22Rv1 (cell line): Measurements from ENCODE around the gene TSPOAP1.

Experiments
- CTCF ChIP-seq: fragments of 450-650 bp; IDR thresholded peaks from 2 replicates; pipeline ENCODE4 v1.5.1; 2017; ENCODE audit warnings: mild to moderate bottlenecking
- ZFX ChIP-seq: fragments of 450-650 bp; IDR thresholded peaks from 2 replicates; pipeline ENCODE4 v1.6.1; 2017; ENCODE audit warnings: antibody characterized with exemption, borderline replicate concordance

GRCh38 chr17:58270476-58271215 is 57.9 kb downstream of the TSPOAP1 start:
- TF ChIP-seq CTCF (peak; percentile 40), ZFX (no peak)
